Measurements from ENCODE around the gene BRINP1. TPM values are rescaled to one million over a fixed set of nuclear protein-coding genes. Genes with fewer than 3 reads are reported as not detected.

BRINP1 gene
- total RNA-seq, 2 experiments from 2014 or later = not detected

- TF ChIP-seq CTCF (IDR thresholded peaks at IDR 0.05) = no peak
- Mint-ChIP-seq H3K4me3 (no peak overlapping the region), H3K9me3 (peaks cover 3% of the 10 kb centered on the region), H3K27ac (no peak overlapping the region), H3K27me3 (no peaks in the 10 kb centered on the region), H3K36me3 (ENCODE audit: low read depth) (no peaks in the 10 kb centered on the region), H3K4me1 (ENCODE audit: low read depth) (no peaks in the 10 kb centered on the region)
- DNase-seq = no peak
- no peaks in the 10 kb centered on the region for H3K9me3 ChIP-seq (ENCODE audit: control insufficient read depth in 1 of 2, insufficient read depth in 1 of 2, low read length in 2 of 2)
- ChIA-PET POLR2A (no interaction called here), CTCF (no interaction called here)
- H3K4me1 ChIP-seq (ENCODE audit: insufficient read depth, low read length) = no peaks in the 10 kb centered on the region
- H3K27me3 ChIP-seq (ENCODE audit: control insufficient read depth in 1 of 2, insufficient read depth in 2 of 2, low read length in 2 of 2) = no peaks in the 10 kb centered on the region
- no peak for ATAC-seq (ENCODE audit: poor library complexity)
- no peak overlapping the region for H3K4me3 ChIP-seq (ENCODE audit: low read length)
- intact Hi-C loops (cut with DNase I, micrococcal nuclease) = no loop called here
- no peak overlapping the region for H3K27ac ChIP-seq (ENCODE audit: low read depth in 1 of 2, low read length in 2 of 2)
- no peaks in the 10 kb centered on the region for H3K36me3 ChIP-seq (ENCODE audit: insufficient read depth, low read length)
Measured at GRCh38 chr9:119398350-119398749, 29.1 kb upstream of the BRINP1 start.

- H3K27ac Mint-ChIP-seq = no peak overlapping the region
- Histone ChIP-seq H3K4me1 (ENCODE audit: insufficient read depth, low read length) (no peaks in the 10 kb centered on the region), H3K27me3 (ENCODE audit: control insufficient read depth in 1 of 2, insufficient read depth in 2 of 2, low read length in 2 of 2) (no peaks in the 10 kb centered on the region), H3K27ac (ENCODE audit: low read depth in 1 of 2, low read length in 2 of 2) (no peak overlapping the region), H3K36me3 (ENCODE audit: insufficient read depth, low read length) (no peaks in the 10 kb centered on the region), H3K9me3 (ENCODE audit: control insufficient read depth in 1 of 2, insufficient read depth in 1 of 2, low read length in 2 of 2) (no peaks in the 10 kb centered on the region), H3K4me3 (ENCODE audit: low read length) (no peak overlapping the region)
- H3K27me3 Mint-ChIP-seq = no peaks in the 10 kb centered on the region
- ATAC-seq (ENCODE audit: poor library complexity) (no peak), DNase-seq (no peak)
- no peak for TF ChIP-seq CTCF (IDR thresholded peaks at IDR 0.05)
- CTCF ChIA-PET = no interaction called here
- peaks cover 2% of the 10 kb centered on the region for H3K9me3 Mint-ChIP-seq
- POLR2A ChIA-PET = no interaction called here
- intact Hi-C loops (cut with DNase I, micrococcal nuclease) = no loop called here
- no peaks in the 10 kb centered on the region for H3K4me1 Mint-ChIP-seq (ENCODE audit: low read depth)
- no peak overlapping the region for H3K4me3 Mint-ChIP-seq
- H3K36me3 Mint-ChIP-seq (ENCODE audit: low read depth) = no peaks in the 10 kb centered on the region
Measured at GRCh38 chr9:119391878-119392277, 22.6 kb upstream of the BRINP1 start.

GRCh38 chr9:119375892-119376291 is 6.7 kb upstream of the BRINP1 start:
- TF ChIP-seq CTCF (IDR thresholded peaks at IDR 0.05) = no peak
- Mint-ChIP-seq H3K36me3 (ENCODE audit: low read depth) (no peaks in the 10 kb centered on the region), H3K27ac (no peak overlapping the region), H3K4me3 (no peak overlapping the region), H3K4me1 (ENCODE audit: low read depth) (no peaks in the 10 kb centered on the region), H3K9me3 (peaks cover 10% of the 10 kb centered on the region), H3K27me3 (peaks cover 15% of the 10 kb centered on the region)
- CTCF ChIA-PET = no interaction called here
- no peak overlapping the region for H3K27ac ChIP-seq (ENCODE audit: low read depth in 1 of 2, low read length in 2 of 2)
- intact Hi-C loops (cut with DNase I, micrococcal nuclease) = no loop called here
- no peaks in the 10 kb centered on the region for H3K36me3 ChIP-seq (ENCODE audit: insufficient read depth, low read length)
- H3K9me3 ChIP-seq (ENCODE audit: control insufficient read depth in 1 of 2, insufficient read depth in 1 of 2, low read length in 2 of 2) = no peaks in the 10 kb centered on the region
- DNase-seq (no peak), ATAC-seq (ENCODE audit: poor library complexity) (no peak)
- no peak overlapping the region for H3K4me3 ChIP-seq (ENCODE audit: low read length)
- no peaks in the 10 kb centered on the region for H3K27me3 ChIP-seq (ENCODE audit: control insufficient read depth in 1 of 2, insufficient read depth in 2 of 2, low read length in 2 of 2)
- POLR2A ChIA-PET = no interaction called here
- H3K4me1 ChIP-seq (ENCODE audit: insufficient read depth, low read length) = no peaks in the 10 kb centered on the region

Measured in CD4-positive, alpha-beta T cell (primary cell).